IMR-90 (cell line): ENCODE data around the gene ADISSP. TPM values are rescaled to one million over a fixed set of nuclear protein-coding genes. Genes with fewer than 3 reads are reported as not detected.

Experiments used
- ATAC-seq: fragments of 200-7000 bp; cut with Tn5 transposase; 2 replicates; pipeline ENCODE4 v1.9.1; 2020; ENCODE audit warnings: low read depth, mild to moderate bottlenecking, moderate library complexity
- BruUV-seq: library from RNA; stranded (reverse); fragments of 400-500 nt; replicated peaks from 2 replicates; lab custom pipeline; 2021; lab: Mats Ljungman, UMichigan
- CTCF ChIA-PET: fragments of 300-600 bp; formaldehyde crosslinking; extraction: SDS; loops from one replicate; lab custom pipeline; 2021; ENCODE audit warnings: antibody characterized with exemption; lab: Yijun Ruan, JAX
- POLR2A ChIA-PET: fragments of 300-600 bp; sonication (Branson Sonifier 250); formaldehyde crosslinking; loops from one replicate; lab custom pipeline; 2022; ENCODE audit warnings: antibody characterized with exemption; ENCODE audit not compliant: unreplicated experiment; lab: Charles Lee
- DNase-seq: peaks from one replicate; pipeline ENCODE4 v3.0.0; 2013
- H2AFZ ChIP-seq: replicated peaks from 2 replicates; pipeline ENCODE3; 2013; ENCODE audit warnings: low read length, mild to moderate bottlenecking; ENCODE audit not compliant: poor library complexity
- H2AK5ac ChIP-seq: 2 replicates; pipeline ENCODE4 v1.6.1; 2013; ENCODE audit warnings: low read depth, low read length, inconsistent platforms
- H2AK9ac ChIP-seq: replicated peaks from 2 replicates; pipeline ENCODE3; 2013; ENCODE audit warnings: mild to moderate bottlenecking, low read depth, low read length, moderate library complexity; ENCODE audit not compliant: poor library complexity
- H2BK120ac ChIP-seq: 2 replicates; pipeline ENCODE4 v1.6.1; 2013; ENCODE audit warnings: low read depth, low read length, inconsistent platforms
- H2BK15ac ChIP-seq: 3 replicates; pipeline ENCODE4 v1.6.1; 2013; ENCODE audit warnings: low read depth, low read length, inconsistent platforms
- H2BK20ac ChIP-seq: 2 replicates; pipeline ENCODE4 v1.6.1; 2013; ENCODE audit warnings: low read depth, mild to moderate bottlenecking, inconsistent platforms, low read length, moderate library complexity
- H2BK5ac ChIP-seq: 2 replicates; pipeline ENCODE4 v1.6.1; 2013; ENCODE audit warnings: mild to moderate bottlenecking, low read depth, low read length, inconsistent platforms; ENCODE audit not compliant: poor library complexity, severe bottlenecking
- H3K14ac ChIP-seq: replicated peaks from 2 replicates; pipeline ENCODE4 v1.6.1; 2013; ENCODE audit warnings: low read depth, low read length, inconsistent platforms
- H3K18ac ChIP-seq: 2 replicates; pipeline ENCODE4 v1.6.1; 2013; ENCODE audit warnings: low read depth, low read length, control low read depth
- H3K23ac ChIP-seq: 2 replicates; pipeline ENCODE4 v1.6.1; 2013; ENCODE audit warnings: low read depth, low read length, inconsistent platforms
- H3K27ac ChIP-seq: 2 replicates; pipeline ENCODE4 v1.5.1; 2013; ENCODE audit warnings: mild to moderate bottlenecking, control low read depth, low read length; ENCODE audit not compliant: insufficient read depth
- H3K27me3 ChIP-seq: 2 replicates; pipeline ENCODE4 v1.6.1; 2013; ENCODE audit warnings: low read length; ENCODE audit not compliant: control insufficient read depth, insufficient read depth
- H3K36me3 ChIP-seq: 2 replicates; pipeline ENCODE4 v1.6.1; 2013; ENCODE audit warnings: low read length, mixed read lengths; ENCODE audit not compliant: control insufficient read depth, insufficient read depth
- H3K4ac ChIP-seq: 2 replicates; pipeline ENCODE4 v1.6.1; 2013; ENCODE audit warnings: low read depth, low read length, inconsistent platforms
- H3K4me1 ChIP-seq: 2 replicates; pipeline ENCODE4 v1.6.1; 2013; ENCODE audit warnings: low read length, mixed read lengths; ENCODE audit not compliant: control insufficient read depth, insufficient read depth
- H3K4me2 ChIP-seq: 2 replicates; pipeline ENCODE4 v1.6.1; 2013; ENCODE audit warnings: low read depth, mild to moderate bottlenecking, control low read depth, low read length, moderate library complexity
- H3K4me3 ChIP-seq: 2 replicates; pipeline ENCODE4 v1.5.1; 2013; ENCODE audit warnings: low read depth, mild to moderate bottlenecking, control low read depth, low read length, moderate library complexity; ENCODE audit not compliant: insufficient read depth
- H3K56ac ChIP-seq: 2 replicates; pipeline ENCODE4 v1.6.1; 2013; ENCODE audit warnings: low read length, inconsistent platforms; ENCODE audit not compliant: insufficient read depth; ENCODE audit errors: extremely low read depth
- H3K79me1 ChIP-seq, 2 experiments: 2 replicates each; pipeline ENCODE4 v1.6.1; 2013; ENCODE audit warnings: low read length in 2 of 2, inconsistent platforms in 1 of 2, low read depth in 1 of 2
- H3K9ac ChIP-seq: 2 replicates; pipeline ENCODE4 v1.6.1; 2013; ENCODE audit warnings: low read depth, low read length, control low read depth
- H3K9me1 ChIP-seq: 2 replicates; pipeline ENCODE4 v1.6.1; 2013; ENCODE audit warnings: low read length, inconsistent platforms; ENCODE audit not compliant: insufficient read depth
- H3K9me3 ChIP-seq: 2 replicates; pipeline ENCODE4 v1.6.1; 2013; ENCODE audit warnings: low read length; ENCODE audit not compliant: control insufficient read depth, insufficient read depth
- H4K20me1 ChIP-seq: 2 replicates; pipeline ENCODE4 v1.6.1; 2013; ENCODE audit warnings: low read length, inconsistent platforms; ENCODE audit not compliant: insufficient read depth
- H4K5ac ChIP-seq: 2 replicates; pipeline ENCODE4 v1.6.1; 2013; ENCODE audit warnings: mild to moderate bottlenecking, low read depth, low read length, control low read depth
- H4K8ac ChIP-seq, 2 experiments: 2 replicates each; pipeline ENCODE4 v1.6.1; 2013; ENCODE audit warnings: low read depth in 2 of 2, low read length in 2 of 2, control low read depth in 1 of 2, inconsistent platforms in 1 of 2
- H4K91ac ChIP-seq: 2 replicates; pipeline ENCODE4 v1.6.1; 2013; ENCODE audit warnings: low read depth, low read length, inconsistent platforms; ENCODE audit not compliant: insufficient read depth
- CEBPB ChIP-seq: IDR thresholded peaks from 2 replicates; pipeline ENCODE4 v1.6.1; 2012; ENCODE audit warnings: low read depth, low read length, improper control_type of control experiment
- MXI1 ChIP-seq: IDR thresholded peaks from 2 replicates; pipeline ENCODE4 v1.6.1; 2012; ENCODE audit warnings: low read depth, mild to moderate bottlenecking, low read length, moderate library complexity, borderline replicate concordance
- RAD21 ChIP-seq: IDR thresholded peaks from 2 replicates; pipeline ENCODE4 v1.6.1; 2012; ENCODE audit warnings: low read length, improper control_type of control experiment
- WGBS, 2 experiments: methylation state at CpG; one replicate each; pipeline versions ENCODE4 v1.1.5 to v1.1.7; 2013; ENCODE audit warnings: missing lambda C conversion rate in 2 of 2; ENCODE audit not compliant: insufficient read length in 1 of 2; ENCODE audit errors: extremely low coverage in 2 of 2; 5-methylcytosine and 5-hydroxymethylcytosine counted together
- dilution Hi-C: fragments of 300-500 bp; cut with HindIII; formaldehyde crosslinking; loops from one replicate; pipeline ENCODE4 v1.14.3; 2018; ENCODE audit warnings: low sequenced_read_pairs; ENCODE audit not compliant: unreplicated experiment
- in situ Hi-C: fragments of 300-500 bp; cut with MboI; formaldehyde crosslinking; loops from 3 replicates; pipeline ENCODE4 v1.14.3; 2019; ENCODE audit warnings: low sequenced_read_pairs, inconsistent platforms, mixed read lengths
- intact Hi-C: fragments of 100-400 bp; cut with micrococcal nuclease; formaldehyde crosslinking; loops from 2 replicates; pipeline ENCODE4 v1.10.0; 2022
- polyA plus RNA-seq, 3 experiments: library from polyadenylated mRNA; depleted of rRNA; stranded (reverse); fragments of >200 nt; gene quantifications; 2 replicates each; pipeline ENCODE4 v1.2.3, GENCODE V29; 2012; ENCODE audit warnings: low replicate concordance in 1 of 3
- total RNA-seq: library from RNA; depleted of rRNA; stranded (reverse); fragments of >200 nt; gene quantifications from 2 replicates; pipeline ENCODE4 v1.2.3, GENCODE V29; 2012

Gene ADISSP
- total and polyA plus RNA-seq, 2 of the 4 experiments (the other 2 are of a cell fraction), result 31.9 to 58.2 TPM

GRCh38 chr20:3712279-3712873 is 55.2 kb downstream of the ADISSP start, which contains the start of gene SIGLEC1:
SIGLEC1 (minus strand) TSS chr20:3712600; CDS start chr20:3707128, 5,472 bp downstream.
- Histone ChIP-seq H2BK5ac (no peak within 1 kb of the TSS), H3K4me2 (no peak within 1 kb of the TSS), H2BK20ac (no peak within 1 kb of the TSS), H2BK15ac (no peak within 1 kb of the TSS), H2BK120ac (no peak within 1 kb of the TSS), H2AFZ (no peak within 1 kb of the TSS), H4K20me1 (no peaks in the 10 kb centered on the region), H3K9me3 (no peaks in the 10 kb centered on the region), H2AK9ac (no peak within 1 kb of the TSS), H3K79me1 (no peaks in the 10 kb centered on the region), H3K4me1 (no peaks in the 10 kb centered on the region), H3K9me1 (no peaks in the 10 kb centered on the region), H3K56ac (no peak within 1 kb of the TSS), H3K9ac (no peak within 1 kb of the TSS), H3K27ac (no peak within 1 kb of the TSS), H4K5ac (no peak within 1 kb of the TSS), H2AK5ac (no peak within 1 kb of the TSS), H3K23ac (no peak within 1 kb of the TSS), H3K14ac (no peak within 1 kb of the TSS), H4K8ac (no peak within 1 kb of the TSS), H3K4me3 (no peak within 1 kb of the TSS), H3K4ac (no peak within 1 kb of the TSS), H4K91ac (no peak within 1 kb of the TSS), H3K27me3 (peaks cover 16% of the 10 kb centered on the region), H3K18ac (no peak within 1 kb of the TSS), H3K36me3 (no peaks in the 10 kb centered on the region)
- CTCF ChIA-PET, result no interaction called here
- dilution Hi-C loops, result no loop called here
- DNase-seq (no peak), ATAC-seq (no peak)
- no TSS peak for BruUV-seq
- intact Hi-C loops, result no loop called here
- TF ChIP-seq CEBPB (peak; percentile 74; the same call in 1 of the 2 replicates), RAD21 (no peak), MXI1 (no peak)
- in situ Hi-C loops, result no loop called here
- POLR2A ChIA-PET, result no interaction called here
- 92% methylated on average over 2 of the region's 15 CpGs; no CpG with 5 or more reads in 1 of the 2 experiments for WGBS, 2 experiments
